Measurements from ENCODE around the gene ST8SIA5.

Gene ST8SIA5

GRCh38 chr18:46711444-46711863, 45.4 kb downstream of the ST8SIA5 start:
- Mint-ChIP-seq H3K27ac (no peak overlapping the region), H3K27me3 (ENCODE audit: low read depth) (peaks cover 3% of the 10 kb centered on the region), H3K9me3 (no peaks in the 10 kb centered on the region), H3K36me3 (ENCODE audit: low read depth) (no peaks in the 10 kb centered on the region), H3K4me1 (ENCODE audit: low read depth) (no peaks in the 10 kb centered on the region), H3K4me3 (no peak overlapping the region)

GRCh38 chr18:46706968-46707367, 49.9 kb downstream of the ST8SIA5 start:
- no peak overlapping the region for H3K27ac Mint-ChIP-seq
- H3K36me3 Mint-ChIP-seq (ENCODE audit: low read depth), result no peaks in the 10 kb centered on the region
- H3K4me1 Mint-ChIP-seq (ENCODE audit: low read depth), result no peaks in the 10 kb centered on the region
- H3K9me3 Mint-ChIP-seq, result no peaks in the 10 kb centered on the region
- H3K4me3 Mint-ChIP-seq, result no peak overlapping the region
- H3K27me3 Mint-ChIP-seq (ENCODE audit: low read depth), result peaks cover 3% of the 10 kb centered on the region

- no peaks in the 10 kb centered on the region for H3K36me3 Mint-ChIP-seq (ENCODE audit: low read depth)
- H3K4me1 Mint-ChIP-seq (ENCODE audit: low read depth), result no peaks in the 10 kb centered on the region
- no peak overlapping the region for H3K4me3 Mint-ChIP-seq
- H3K9me3 Mint-ChIP-seq, result no peaks in the 10 kb centered on the region
- peaks cover 3% of the 10 kb centered on the region for H3K27me3 Mint-ChIP-seq (ENCODE audit: low read depth)
- no peak overlapping the region for H3K27ac Mint-ChIP-seq
Measured at GRCh38 chr18:46705521-46705920, 51.3 kb downstream of the ST8SIA5 start.

GRCh38 chr18:46704816-46705215, 52.0 kb downstream of the ST8SIA5 start:
- Mint-ChIP-seq H3K27me3 (ENCODE audit: low read depth) (peaks cover 3% of the 10 kb centered on the region), H3K4me1 (ENCODE audit: low read depth) (no peaks in the 10 kb centered on the region), H3K9me3 (no peaks in the 10 kb centered on the region), H3K36me3 (ENCODE audit: low read depth) (no peaks in the 10 kb centered on the region), H3K4me3 (no peak overlapping the region), H3K27ac (no peak overlapping the region)

- H3K4me3 Mint-ChIP-seq, result no peak overlapping the region
- H3K27me3 Mint-ChIP-seq (ENCODE audit: low read depth), result peaks cover 3% of the 10 kb centered on the region
- H3K27ac Mint-ChIP-seq, result no peak overlapping the region
- no peaks in the 10 kb centered on the region for H3K4me1 Mint-ChIP-seq (ENCODE audit: low read depth)
- no peaks in the 10 kb centered on the region for H3K36me3 Mint-ChIP-seq (ENCODE audit: low read depth)
- H3K9me3 Mint-ChIP-seq, result no peaks in the 10 kb centered on the region
Measured at GRCh38 chr18:46704189-46704588, 52.7 kb downstream of the ST8SIA5 start.

- peaks cover 9% of the 10 kb centered on the region for H3K9me3 Mint-ChIP-seq
- peaks cover 2% of the 10 kb centered on the region for H3K27me3 Mint-ChIP-seq (ENCODE audit: low read depth)
- H3K4me1 Mint-ChIP-seq (ENCODE audit: low read depth), result no peaks in the 10 kb centered on the region
- no peaks in the 10 kb centered on the region for H3K36me3 Mint-ChIP-seq (ENCODE audit: low read depth)
- H3K27ac Mint-ChIP-seq, result no peak overlapping the region
- no peak overlapping the region for H3K4me3 Mint-ChIP-seq
Measured at GRCh38 chr18:46702471-46702870, 54.4 kb downstream of the ST8SIA5 start.

GRCh38 chr18:46700066-46700824, 56.6 kb downstream of the ST8SIA5 start:
- H3K27me3 Mint-ChIP-seq (ENCODE audit: low read depth), result peaks cover 8% of the 10 kb centered on the region
- H3K27ac Mint-ChIP-seq, result no peak overlapping the region
- peaks cover 14% of the 10 kb centered on the region for H3K9me3 Mint-ChIP-seq
- H3K36me3 Mint-ChIP-seq (ENCODE audit: low read depth), result no peaks in the 10 kb centered on the region
- no peaks in the 10 kb centered on the region for H3K4me1 Mint-ChIP-seq (ENCODE audit: low read depth)
- H3K4me3 Mint-ChIP-seq, result no peak overlapping the region

GRCh38 chr18:46696702-46697101, 60.2 kb downstream of the ST8SIA5 start:
- Mint-ChIP-seq H3K4me1 (ENCODE audit: low read depth) (no peaks in the 10 kb centered on the region), H3K36me3 (ENCODE audit: low read depth) (no peaks in the 10 kb centered on the region), H3K9me3 (peaks cover 14% of the 10 kb centered on the region), H3K27me3 (ENCODE audit: low read depth) (peaks cover 8% of the 10 kb centered on the region), H3K27ac (no peak overlapping the region), H3K4me3 (no peak overlapping the region)

- Mint-ChIP-seq H3K9me3 (peaks cover 14% of the 10 kb centered on the region), H3K36me3 (ENCODE audit: low read depth) (no peaks in the 10 kb centered on the region), H3K27ac (no peak overlapping the region), H3K4me3 (no peak overlapping the region), H3K4me1 (ENCODE audit: low read depth) (no peaks in the 10 kb centered on the region), H3K27me3 (ENCODE audit: low read depth) (peaks cover 8% of the 10 kb centered on the region)
Measured at GRCh38 chr18:46696268-46696667, 60.6 kb downstream of the ST8SIA5 start.

- no peaks in the 10 kb centered on the region for H3K4me1 Mint-ChIP-seq (ENCODE audit: low read depth)
- H3K27me3 Mint-ChIP-seq (ENCODE audit: low read depth), result peaks cover 8% of the 10 kb centered on the region
- no peak overlapping the region for H3K4me3 Mint-ChIP-seq
- H3K27ac Mint-ChIP-seq, result no peak overlapping the region
- H3K36me3 Mint-ChIP-seq (ENCODE audit: low read depth), result no peaks in the 10 kb centered on the region
- H3K9me3 Mint-ChIP-seq, result peaks cover 14% of the 10 kb centered on the region
Measured at GRCh38 chr18:46693996-46694395, 62.9 kb downstream of the ST8SIA5 start.

- H3K4me1 Mint-ChIP-seq (ENCODE audit: low read depth), result no peaks in the 10 kb centered on the region
- no peak overlapping the region for H3K27ac Mint-ChIP-seq
- H3K36me3 Mint-ChIP-seq (ENCODE audit: low read depth), result no peaks in the 10 kb centered on the region
- no peak overlapping the region for H3K4me3 Mint-ChIP-seq
- H3K27me3 Mint-ChIP-seq (ENCODE audit: low read depth), result no peaks in the 10 kb centered on the region
- no peaks in the 10 kb centered on the region for H3K9me3 Mint-ChIP-seq
Measured at GRCh38 chr18:46688853-46689525, 67.9 kb downstream of the ST8SIA5 start.

GRCh38 chr18:46686186-46686585, 70.7 kb downstream of the ST8SIA5 start:
- no peaks in the 10 kb centered on the region for H3K27me3 Mint-ChIP-seq (ENCODE audit: low read depth)
- H3K36me3 Mint-ChIP-seq (ENCODE audit: low read depth), result no peaks in the 10 kb centered on the region
- H3K9me3 Mint-ChIP-seq, result no peaks in the 10 kb centered on the region

GRCh38 chr18:46683252-46683651, 73.6 kb downstream of the ST8SIA5 start:
- Mint-ChIP-seq H3K9me3 (no peaks in the 10 kb centered on the region), H3K36me3 (ENCODE audit: low read depth) (no peaks in the 10 kb centered on the region), H3K27ac (no peak overlapping the region), H3K27me3 (ENCODE audit: low read depth) (no peaks in the 10 kb centered on the region), H3K4me1 (ENCODE audit: low read depth) (no peaks in the 10 kb centered on the region), H3K4me3 (no peak overlapping the region)

More at GRCh38 chr18:46686186-46686585, 70.7 kb downstream of the ST8SIA5 start:
- Mint-ChIP-seq H3K27ac (no peak overlapping the region), H3K4me3 (no peak overlapping the region), H3K4me1 (ENCODE audit: low read depth) (no peaks in the 10 kb centered on the region)

GRCh38 chr18:46680784-46681695, 75.8 kb downstream of the ST8SIA5 start:
- no peak overlapping the region for H3K4me3 Mint-ChIP-seq
- no peaks in the 10 kb centered on the region for H3K36me3 Mint-ChIP-seq (ENCODE audit: low read depth)
- no peaks in the 10 kb centered on the region for H3K9me3 Mint-ChIP-seq
- H3K27ac Mint-ChIP-seq, result no peak overlapping the region
- H3K27me3 Mint-ChIP-seq (ENCODE audit: low read depth), result no peaks in the 10 kb centered on the region
- H3K4me1 Mint-ChIP-seq (ENCODE audit: low read depth), result no peaks in the 10 kb centered on the region

All from T-helper 1 cell treated with Interleukin-12 subunit alpha and Interleukin-12 subunit beta and Interleukin-4 antibody, amounts not matched to agents 30 μg/mL and 1 μg/mL, for 36 hours (primary cell).